Karpas-422 (cell line): ENCODE data around the gene LRRC2. TPM values are rescaled to one million over a fixed set of nuclear protein-coding genes. Genes with fewer than 3 reads are reported as not detected.
"Not testable (repeated sequence)": the region's sequence is repeated elsewhere in the genome, so short reads cannot be mapped to it uniquely, and the experiment has no call there.

Source experiments
- DNase-seq: peaks from one replicate; pipeline ENCODE4 v3.0.0-alpha.2; 2015
- H2AFZ ChIP-seq: fragments of 200-600 bp; sonication (generic); 2 replicates; pipeline ENCODE4 v1.6.1; 2014; ENCODE audit warnings: antibody characterized with exemption, low read length, mixed read lengths
- H3K27ac ChIP-seq: fragments of 200-600 bp; sonication (generic); 2 replicates; pipeline ENCODE4 v1.5.1; 2014; ENCODE audit warnings: mild to moderate bottlenecking, low read length, moderate library complexity
- H3K27me3 ChIP-seq: fragments of 200-600 bp; sonication (generic); 2 replicates; pipeline ENCODE4 v1.6.1; 2014; ENCODE audit warnings: low read length, mixed read lengths
- H3K36me3 ChIP-seq: fragments of 200-600 bp; sonication (generic); 2 replicates; pipeline ENCODE4 v1.6.1; 2014; ENCODE audit warnings: low read length, mixed read lengths; ENCODE audit not compliant: insufficient read depth
- H3K4me1 ChIP-seq: fragments of 200-600 bp; sonication (generic); 2 replicates; pipeline ENCODE4 v1.6.1; 2014; ENCODE audit warnings: mild to moderate bottlenecking, low read length, mixed read lengths
- H3K4me2 ChIP-seq: fragments of 200-600 bp; sonication (generic); 2 replicates; pipeline ENCODE4 v1.6.1; 2014; ENCODE audit warnings: low read length, low read depth, mild to moderate bottlenecking; ENCODE audit not compliant: poor library complexity, severe bottlenecking
- H3K4me3 ChIP-seq: fragments of 200-600 bp; sonication (generic); 2 replicates; pipeline ENCODE4 v1.5.1; 2014; ENCODE audit warnings: mild to moderate bottlenecking, antibody characterized with exemption, low read length, mixed read lengths
- H3K79me2 ChIP-seq: fragments of 200-600 bp; sonication (generic); 2 replicates; pipeline ENCODE4 v1.6.1; 2014; ENCODE audit warnings: mild to moderate bottlenecking, low read length, mixed read lengths
- H3K9ac ChIP-seq: fragments of 200-600 bp; sonication (generic); 2 replicates; pipeline ENCODE4 v1.6.0; 2014; ENCODE audit warnings: low read length
- H3K9me2 ChIP-seq: fragments of 200-600 bp; sonication (generic), shearing (Covaris generic); replicated peaks from 2 replicates; pipeline ENCODE4 v1.6.0; 2014; ENCODE audit warnings: mild to moderate bottlenecking, low read length, moderate library complexity; ENCODE audit not compliant: insufficient read depth
- H3K9me3 ChIP-seq: fragments of 300-700, 200-600 bp; sonication (generic); 2 replicates; pipeline ENCODE4 v1.6.1; 2014; ENCODE audit warnings: low read length, mixed read lengths
- H4K20me1 ChIP-seq: fragments of 200-600 bp; sonication (generic); 2 replicates; pipeline ENCODE4 v1.6.1; 2014; ENCODE audit warnings: mild to moderate bottlenecking, antibody characterized with exemption, low read length, low read depth; ENCODE audit not compliant: insufficient read depth
- total RNA-seq: library from RNA; depleted of rRNA; stranded (reverse); fragments of >200 nt; shearing (Covaris generic); gene quantifications from 2 replicates; pipeline ENCODE4 v1.2.3, GENCODE V29; 2014; ENCODE audit warnings: low replicate concordance

Gene LRRC2
- total RNA-seq, 1 experiment from 2014 or later: not detected

GRCh38 chr3:46577580-46578249, 11.6 kb upstream of the LRRC2 start:
- H3K27ac ChIP-seq, H3K9me3 ChIP-seq, DNase-seq, H2AFZ ChIP-seq, H4K20me1 ChIP-seq, H3K27me3 ChIP-seq, H3K4me1 ChIP-seq, H3K9me2 ChIP-seq, H3K4me3 ChIP-seq, H3K79me2 ChIP-seq, H3K36me3 ChIP-seq, H3K9ac ChIP-seq, H3K4me2 ChIP-seq: not testable (repeated sequence)

DNA sequence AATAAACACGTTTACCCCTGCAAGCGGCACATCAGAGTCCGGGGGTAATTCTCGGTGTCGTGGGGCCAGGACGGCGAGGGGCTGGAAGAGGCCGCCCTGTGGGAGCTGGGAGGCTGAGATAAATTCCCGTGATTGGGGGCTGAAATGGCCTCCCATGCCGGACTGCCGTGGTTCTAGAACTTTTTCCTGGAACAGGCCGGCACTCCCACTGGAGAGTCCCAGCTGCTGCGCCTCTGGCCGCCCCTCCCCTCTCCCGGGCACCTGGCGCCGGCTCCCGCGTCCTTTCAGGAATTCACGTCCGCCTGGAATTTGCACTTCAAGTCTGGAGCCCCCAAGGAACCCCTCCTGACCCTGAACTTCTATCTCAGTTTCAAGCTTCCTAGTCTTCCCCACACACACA, 10.8 kb upstream of the LRRC2 start:
- H3K4me2 ChIP-seq: no peak overlapping the region
- no peak overlapping the region for H3K4me3 ChIP-seq
- no peak overlapping the region for H2AFZ ChIP-seq
- peaks cover 3% of the 10 kb centered on the region; the same call in 1 of the 2 replicates for H3K4me1 ChIP-seq
- H3K27ac ChIP-seq: no peak overlapping the region
- no peak for DNase-seq
- H3K79me2 ChIP-seq: no peaks in the 10 kb centered on the region
- H3K9me2 ChIP-seq: no peaks in the 10 kb centered on the region
- H3K9me3 ChIP-seq: no peaks in the 10 kb centered on the region
- no peaks in the 10 kb centered on the region for H3K36me3 ChIP-seq
- no peak overlapping the region for H3K9ac ChIP-seq
- no peaks in the 10 kb centered on the region for H3K27me3 ChIP-seq
- H4K20me1 ChIP-seq: no peaks in the 10 kb centered on the region

DNA sequence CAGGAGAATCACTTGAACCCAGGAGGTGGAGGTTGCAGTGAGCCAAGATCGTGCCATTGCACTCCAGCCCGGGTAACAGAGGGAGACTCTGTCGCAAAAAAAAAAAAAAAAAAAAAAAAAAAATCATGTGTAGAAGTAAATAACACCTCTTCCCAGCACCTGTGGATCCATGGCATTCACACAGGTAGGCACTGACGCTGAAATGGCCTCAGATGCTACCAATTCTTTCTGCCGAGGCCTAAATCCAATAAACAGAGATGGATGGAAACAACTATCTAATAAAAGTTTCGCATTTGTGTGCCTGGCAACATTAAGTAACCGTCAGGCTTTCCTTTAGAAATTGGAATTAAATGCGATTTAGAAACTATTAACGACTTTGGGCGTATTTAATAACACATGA, 10.3 kb upstream of the LRRC2 start:
- H3K4me1 ChIP-seq: peaks cover 3% of the 10 kb centered on the region; the same call in 1 of the 2 replicates
- no peaks in the 10 kb centered on the region for H3K9me2 ChIP-seq
- no peak overlapping the region for H3K4me2 ChIP-seq
- H3K27me3 ChIP-seq: no peaks in the 10 kb centered on the region
- DNase-seq: no peak
- no peaks in the 10 kb centered on the region for H3K36me3 ChIP-seq
- H3K9me3 ChIP-seq: no peaks in the 10 kb centered on the region
- no peaks in the 10 kb centered on the region for H4K20me1 ChIP-seq
- no peak overlapping the region for H3K9ac ChIP-seq
- no peak overlapping the region for H3K27ac ChIP-seq
- H2AFZ ChIP-seq: no peak overlapping the region
- H3K4me3 ChIP-seq: no peak overlapping the region
- H3K79me2 ChIP-seq: no peaks in the 10 kb centered on the region

DNA sequence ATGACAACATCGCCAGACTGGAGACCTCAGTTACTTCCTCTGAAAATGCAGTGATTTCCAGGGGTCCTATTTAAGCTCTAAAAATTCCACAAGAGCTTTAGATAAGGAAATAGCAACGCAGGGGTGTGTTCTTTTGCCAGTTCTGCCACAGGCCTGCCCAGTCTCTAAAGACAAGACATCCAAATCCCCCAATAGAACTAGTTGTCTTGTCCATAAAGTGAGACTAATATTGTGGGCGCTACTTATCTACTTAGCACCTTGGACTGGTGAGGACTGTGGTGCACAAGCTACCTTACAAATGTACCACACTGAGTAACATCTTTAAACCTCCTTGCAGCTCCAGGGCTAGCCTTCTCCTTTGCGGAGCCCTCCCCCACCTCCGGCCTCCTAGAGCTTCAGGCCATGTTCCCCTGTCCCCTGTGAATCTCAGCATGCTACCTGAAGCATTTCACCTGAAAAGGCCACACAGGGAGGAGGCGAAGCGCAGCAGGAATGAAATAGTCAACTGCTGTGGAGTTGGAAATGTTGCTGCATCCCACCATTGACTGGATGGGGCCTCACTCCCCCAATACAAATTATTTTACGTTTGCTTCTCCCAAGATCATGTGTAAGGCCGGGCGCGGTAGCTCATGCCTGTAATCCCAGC, 9.6 kb upstream of the LRRC2 start:
- Histone ChIP-seq H3K36me3 (no peaks in the 10 kb centered on the region), H3K9me3 (no peaks in the 10 kb centered on the region), H3K9ac (no peak overlapping the region), H3K27ac (no peak overlapping the region), H3K4me1 (no peaks in the 10 kb centered on the region), H3K27me3 (no peaks in the 10 kb centered on the region), H3K4me3 (no peak overlapping the region), H3K79me2 (no peaks in the 10 kb centered on the region), H3K4me2 (no peak overlapping the region), H3K9me2 (no peaks in the 10 kb centered on the region), H2AFZ (no peak overlapping the region), H4K20me1 (no peaks in the 10 kb centered on the region)
- DNase-seq: no peak

- Histone ChIP-seq H3K4me2 (no peak overlapping the region), H3K27ac (no peak overlapping the region)
These were observed 8.9 kb upstream of the LRRC2 start for GRCh38 chr3:46574881-46575576.

DNA sequence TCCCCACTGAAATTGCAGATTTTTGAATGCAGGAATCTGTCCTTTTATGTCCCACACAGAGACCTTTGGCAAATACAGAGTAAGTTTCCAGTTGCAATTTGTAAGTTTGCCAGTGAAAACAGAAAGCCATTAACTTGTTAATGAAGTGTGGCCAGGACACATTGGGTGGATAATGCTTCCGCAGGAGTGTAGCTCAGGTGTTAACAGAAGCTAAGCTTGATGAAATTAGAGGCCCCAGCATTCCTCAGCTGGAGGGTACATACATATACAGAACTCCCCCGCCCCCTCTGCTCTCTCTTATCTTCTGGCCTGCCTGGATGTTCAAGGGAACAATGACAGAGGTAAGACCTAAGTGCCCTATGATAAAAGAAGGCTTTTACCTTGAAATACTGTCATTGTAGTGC, 8.1 kb upstream of the LRRC2 start:
- no peaks in the 10 kb centered on the region for H3K9me2 ChIP-seq
- H3K9ac ChIP-seq: no peak overlapping the region
- H3K27ac ChIP-seq: no peak overlapping the region
- no peaks in the 10 kb centered on the region for H3K36me3 ChIP-seq
- no peaks in the 10 kb centered on the region for H3K9me3 ChIP-seq
- no peak overlapping the region for H3K4me3 ChIP-seq
- H3K79me2 ChIP-seq: no peaks in the 10 kb centered on the region
- H2AFZ ChIP-seq: no peak overlapping the region
- H3K4me2 ChIP-seq: no peak overlapping the region
- no peak for DNase-seq
- H3K27me3 ChIP-seq: no peaks in the 10 kb centered on the region
- H3K4me1 ChIP-seq: no peaks in the 10 kb centered on the region
- no peaks in the 10 kb centered on the region for H4K20me1 ChIP-seq

More at GRCh38 chr3:46574881-46575576, 8.9 kb upstream of the LRRC2 start:
- no peak overlapping the region for H3K4me3 ChIP-seq
- no peaks in the 10 kb centered on the region for H3K9me3 ChIP-seq
- H3K36me3 ChIP-seq: no peaks in the 10 kb centered on the region
- H2AFZ ChIP-seq: no peak overlapping the region
- H3K9ac ChIP-seq: no peak overlapping the region
- H3K4me1 ChIP-seq: no peaks in the 10 kb centered on the region
- no peaks in the 10 kb centered on the region for H4K20me1 ChIP-seq
- no peak for DNase-seq
- H3K27me3 ChIP-seq: no peaks in the 10 kb centered on the region
- H3K9me2 ChIP-seq: no peaks in the 10 kb centered on the region
- no peaks in the 10 kb centered on the region for H3K79me2 ChIP-seq

DNA sequence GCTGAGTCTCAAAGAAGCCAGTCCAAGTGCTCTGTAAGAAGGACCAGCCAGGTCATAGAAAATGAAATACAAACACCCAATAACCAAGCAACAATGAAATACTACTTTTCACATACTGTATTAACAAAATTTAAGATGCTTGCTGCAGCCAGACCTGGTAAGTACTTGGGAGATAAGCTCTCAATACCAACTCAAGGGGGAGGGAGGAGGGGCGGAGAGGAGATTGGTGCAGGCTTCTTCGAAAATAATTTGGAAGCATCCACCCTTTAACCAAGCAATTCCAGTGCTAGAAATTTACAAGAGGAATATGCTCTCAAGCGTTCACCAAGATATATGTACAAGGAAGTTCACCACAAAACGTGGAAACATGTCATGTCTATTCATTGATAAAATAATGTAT, 7.6 kb upstream of the LRRC2 start:
- no peak overlapping the region for H3K4me2 ChIP-seq
- no peaks in the 10 kb centered on the region for H3K79me2 ChIP-seq
- no peak overlapping the region for H3K4me3 ChIP-seq
- H3K9me2 ChIP-seq: no peaks in the 10 kb centered on the region
- H4K20me1 ChIP-seq: no peaks in the 10 kb centered on the region
- no peaks in the 10 kb centered on the region for H3K27me3 ChIP-seq
- H3K27ac ChIP-seq: no peak overlapping the region
- no peaks in the 10 kb centered on the region for H3K9me3 ChIP-seq
- no peak overlapping the region for H2AFZ ChIP-seq
- H3K4me1 ChIP-seq: no peaks in the 10 kb centered on the region
- no peak overlapping the region for H3K9ac ChIP-seq
- H3K36me3 ChIP-seq: no peaks in the 10 kb centered on the region
- DNase-seq: no peak

- Histone ChIP-seq H3K27ac (no peak overlapping the region), H3K36me3 (no peaks in the 10 kb centered on the region), H3K9me3 (no peaks in the 10 kb centered on the region), H3K79me2 (no peaks in the 10 kb centered on the region), H3K9me2 (no peaks in the 10 kb centered on the region), H4K20me1 (no peaks in the 10 kb centered on the region), H3K4me3 (no peak overlapping the region), H3K27me3 (no peaks in the 10 kb centered on the region), H3K4me2 (no peak overlapping the region), H3K9ac (no peak overlapping the region), H2AFZ (no peak overlapping the region), H3K4me1 (no peaks in the 10 kb centered on the region)
- DNase-seq: no peak
These were observed 5.6 kb upstream of the LRRC2 start for GRCh38 chr3:46571684-46572083.
